NCI-H345 treated with DMSO at 0.1 percent for 48 hours (cell line): ENCODE results near the gene ANOS1.

Experiments used
- DNase-seq: peaks from one replicate; lab custom pipeline; 2025; ENCODE audit not compliant: unreplicated experiment; lab: John Stamatoyannopoulos, UW

ANOS1 gene

DNA sequence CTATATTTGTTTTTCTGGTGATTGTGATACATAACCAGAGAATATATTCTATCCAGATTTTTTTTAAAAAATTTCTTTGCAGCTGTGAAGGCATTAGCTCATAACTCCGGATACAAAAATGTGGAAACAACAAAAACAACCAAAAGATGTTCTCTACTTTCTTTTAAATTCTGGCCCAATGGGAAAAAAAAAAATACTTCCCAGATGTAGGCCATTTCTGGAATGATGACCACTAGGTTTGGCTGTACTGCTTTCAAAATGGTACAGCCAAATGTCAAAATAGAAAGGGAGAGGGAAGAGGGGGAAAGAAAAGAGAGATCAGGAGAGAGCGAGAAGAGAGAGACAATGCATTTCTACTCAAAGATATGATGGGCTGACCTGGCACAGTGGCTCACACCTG, 14.6 kb downstream of the ANOS1 start:
- no peak for DNase-seq

DNA sequence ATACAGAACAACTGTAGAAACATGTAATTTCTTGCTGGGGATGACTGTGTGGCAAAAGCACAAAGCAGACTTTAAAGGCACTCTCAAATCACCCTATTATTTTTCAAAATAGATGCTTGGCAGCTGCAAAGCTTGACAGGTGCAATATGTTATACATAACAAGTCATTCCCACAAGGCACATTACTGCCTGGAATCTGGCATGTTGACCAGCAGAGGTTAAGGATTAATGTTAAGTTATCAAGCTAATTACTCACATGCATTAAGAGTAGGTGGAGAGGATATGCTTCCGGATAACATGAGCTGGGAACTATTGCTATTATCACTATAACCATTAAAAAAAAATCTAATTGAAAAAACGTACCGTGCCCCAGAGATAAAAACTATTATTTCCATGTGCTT, 17.8 kb downstream of the ANOS1 start:
- DNase-seq: no peak

DNA sequence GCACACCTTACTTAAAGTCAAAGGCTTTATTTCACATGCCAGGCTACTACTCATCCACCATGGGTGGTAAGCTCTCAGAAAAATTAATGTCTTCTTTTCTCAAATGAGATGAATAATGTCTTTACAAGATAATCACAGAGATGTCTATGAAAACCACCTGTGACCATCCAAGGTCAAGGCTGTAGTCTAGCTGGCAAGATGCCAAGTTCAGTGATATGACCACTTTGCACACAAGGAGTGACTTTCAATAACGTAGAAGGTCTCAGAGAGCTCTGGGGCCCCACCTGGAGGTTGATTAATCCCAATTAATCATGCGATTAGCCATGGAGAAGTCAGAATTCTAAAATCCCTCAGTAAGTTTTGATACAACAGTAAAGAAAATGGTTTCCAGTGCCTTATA, 20.5 kb downstream of the ANOS1 start:
- no peak for DNase-seq

DNA sequence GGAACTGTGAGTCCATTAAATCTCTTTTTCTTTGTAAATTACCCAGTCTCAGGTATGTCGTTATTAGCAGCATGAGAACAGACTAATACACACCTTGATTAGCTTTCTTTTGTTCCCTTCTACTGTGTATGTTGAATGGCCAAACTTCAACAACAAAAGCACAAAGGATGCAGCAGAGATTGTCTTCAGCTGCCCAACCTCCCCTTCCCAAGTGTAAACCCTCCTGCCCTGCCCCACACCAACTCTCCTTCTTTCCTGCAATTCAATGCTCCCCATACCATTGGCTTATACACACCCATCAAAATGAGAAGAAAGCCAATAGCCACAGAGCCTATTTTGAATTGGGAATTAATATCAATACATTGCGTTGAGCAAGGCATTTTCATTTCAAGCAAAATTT, 27.8 kb downstream of the ANOS1 start:
- no peak for DNase-seq

DNA sequence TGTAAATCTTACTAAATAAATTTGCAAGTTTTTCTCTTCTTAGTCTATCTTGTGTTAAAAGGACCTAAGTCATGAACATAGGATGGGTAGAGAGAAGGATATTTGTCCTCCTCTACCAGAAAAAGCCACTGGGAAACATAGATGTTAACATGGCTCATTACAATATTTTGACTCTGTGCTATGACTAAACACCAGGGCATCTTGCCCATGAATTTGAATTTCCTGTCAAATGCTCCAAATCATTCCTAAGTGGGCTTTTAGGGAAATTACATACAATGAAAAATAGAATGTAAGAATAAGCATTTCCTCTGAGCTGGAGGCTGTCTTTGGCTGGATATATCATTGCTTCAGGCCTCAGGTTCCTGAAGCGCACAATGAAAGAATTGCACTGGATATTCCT, 39.1 kb downstream of the ANOS1 start:
- DNase-seq: no peak

DNA sequence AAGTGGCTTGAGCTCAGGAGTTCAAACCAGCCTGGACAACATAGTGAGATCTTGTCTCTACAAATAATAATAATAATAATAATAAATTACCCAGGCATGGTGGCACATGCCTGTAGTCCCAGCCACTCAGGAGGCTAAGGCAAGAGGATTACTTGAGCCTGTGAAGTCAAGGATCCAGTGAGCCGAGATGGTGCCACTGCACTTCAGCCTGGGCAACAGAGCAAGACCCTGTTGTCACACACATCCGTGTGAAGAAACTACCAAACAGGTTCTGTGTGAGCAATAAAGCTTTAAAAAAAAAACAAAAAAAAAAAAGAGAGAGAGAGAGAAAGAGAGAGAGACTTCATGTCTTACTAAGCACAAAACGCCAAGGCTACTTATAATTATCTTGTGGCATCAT, 42.5 kb downstream of the ANOS1 start:
- DNase-seq: no peak

DNA sequence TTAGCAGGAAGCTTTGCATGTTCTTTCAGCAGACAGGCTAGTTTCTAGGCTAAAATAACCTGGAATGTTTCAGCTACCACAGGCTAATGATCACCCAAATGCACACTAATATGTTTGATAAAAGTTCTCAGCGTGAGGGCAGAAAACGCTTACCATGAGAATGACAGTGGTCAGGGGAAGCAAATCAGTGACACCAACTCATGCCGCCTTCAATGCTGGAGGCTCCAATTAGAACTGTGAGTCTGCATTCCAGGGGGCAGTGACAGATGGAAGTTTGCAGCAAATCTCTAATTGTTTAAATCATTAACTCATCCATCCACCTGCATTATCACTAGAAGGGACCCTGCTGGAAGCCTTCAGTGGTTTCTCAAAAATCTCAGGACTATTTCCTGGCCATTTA, 43.2 kb downstream of the ANOS1 start:
- no peak for DNase-seq

DNA sequence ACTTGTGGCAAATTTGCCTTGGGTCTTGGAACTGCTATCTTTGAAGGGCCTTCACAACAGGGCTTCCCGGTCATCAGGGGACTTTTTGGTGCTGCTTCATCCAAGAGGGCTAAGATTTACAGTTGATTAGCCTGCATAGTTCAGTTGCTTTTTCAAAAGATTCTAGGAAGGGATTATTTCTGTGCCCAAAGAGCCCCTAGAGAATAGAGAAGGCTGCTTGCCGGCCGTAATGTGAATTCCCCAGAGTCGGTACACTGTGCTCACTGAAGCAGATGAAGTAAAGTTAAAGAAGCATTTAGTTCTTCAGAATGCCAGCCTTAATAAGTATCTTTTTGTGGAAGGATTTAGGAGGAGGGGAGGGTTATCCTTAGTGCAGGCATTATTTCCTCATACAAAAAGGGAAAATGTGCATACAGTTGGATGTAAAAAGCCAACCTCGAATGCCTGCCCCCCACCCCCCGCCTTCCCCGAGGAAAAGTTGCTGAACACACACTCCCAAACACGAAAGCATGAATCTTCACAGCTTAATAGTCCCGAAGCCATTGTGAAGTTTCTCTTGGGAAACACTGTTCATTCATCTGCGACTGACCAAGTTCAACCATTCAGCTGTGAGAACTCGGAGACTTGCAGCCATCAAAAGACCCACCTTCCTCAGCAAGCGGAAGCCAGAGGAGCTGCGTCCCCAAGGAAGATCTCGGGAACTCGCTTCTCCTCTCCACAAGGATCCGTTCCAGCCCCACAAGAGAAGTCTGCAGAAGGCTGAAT, 47.6 kb downstream of the ANOS1 start:
- DNase-seq: no peak

DNA sequence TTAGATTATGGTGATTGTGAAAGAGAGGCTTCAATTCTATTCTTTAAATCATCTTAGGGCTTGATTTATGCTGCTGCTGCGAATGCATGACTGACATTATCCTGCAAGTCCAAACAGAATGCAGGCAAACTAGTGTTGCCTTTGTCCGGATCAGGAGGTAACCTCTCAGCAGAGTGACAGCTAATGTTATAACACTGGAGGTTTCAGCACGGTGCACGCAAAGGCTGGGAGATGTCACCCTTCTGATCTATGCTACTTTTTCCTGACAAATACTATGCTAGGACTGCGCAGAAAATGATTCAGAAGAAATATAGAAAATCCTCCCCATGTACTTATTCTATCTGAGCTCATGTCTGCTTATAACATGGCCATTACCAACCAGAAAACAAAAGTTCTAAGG, 48.2 kb downstream of the ANOS1 start:
- DNase-seq: no peak

DNA sequence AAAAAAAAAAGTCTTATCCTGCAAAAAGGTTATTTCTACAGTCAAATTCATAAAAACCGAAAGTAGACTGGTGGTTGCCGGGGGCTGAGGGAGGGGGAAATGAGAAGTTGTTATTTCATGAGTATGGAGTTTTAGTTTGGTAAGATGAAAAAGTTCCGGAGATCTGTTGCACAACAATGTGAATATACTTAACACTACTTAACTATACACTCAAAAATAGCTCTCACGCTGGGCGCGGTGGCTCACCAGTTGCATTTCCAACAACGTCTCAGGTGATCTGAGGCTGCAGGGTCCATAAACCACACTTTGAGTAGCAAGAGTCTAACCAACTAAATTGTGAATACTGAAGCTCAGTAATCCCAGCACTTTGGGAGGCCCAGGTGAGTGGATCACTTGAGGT, 52.4 kb downstream of the ANOS1 start:
- no peak for DNase-seq

DNA sequence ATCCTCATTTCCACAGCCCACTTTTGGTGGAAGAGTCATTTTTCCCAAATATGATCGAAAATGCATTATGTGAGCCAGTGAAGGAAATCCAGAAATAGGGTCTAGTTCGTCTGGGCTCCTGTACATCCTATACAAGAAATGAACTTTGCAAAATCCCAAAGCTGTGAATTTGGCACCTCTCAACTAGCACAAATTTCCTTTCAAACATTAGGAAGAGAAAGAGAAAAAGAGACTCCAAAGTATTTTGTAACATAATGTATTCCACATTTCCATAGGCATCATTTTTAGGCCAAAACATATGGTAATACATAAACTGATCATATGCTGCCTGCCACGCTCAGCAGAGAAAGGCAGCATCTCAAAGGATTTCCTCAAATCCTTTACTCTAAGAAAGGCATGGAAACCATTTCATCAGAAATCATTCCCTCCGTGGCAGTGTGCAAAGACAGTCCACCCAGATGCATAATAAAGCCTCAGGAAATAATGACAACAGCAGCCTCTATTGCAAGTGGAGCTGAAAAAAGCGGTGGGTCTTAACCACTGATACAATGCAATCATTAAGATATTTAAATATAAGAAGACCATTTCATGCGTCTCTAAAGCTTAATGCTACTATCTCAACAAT, 56.8 kb downstream of the ANOS1 start:
- DNase-seq: no peak

DNA sequence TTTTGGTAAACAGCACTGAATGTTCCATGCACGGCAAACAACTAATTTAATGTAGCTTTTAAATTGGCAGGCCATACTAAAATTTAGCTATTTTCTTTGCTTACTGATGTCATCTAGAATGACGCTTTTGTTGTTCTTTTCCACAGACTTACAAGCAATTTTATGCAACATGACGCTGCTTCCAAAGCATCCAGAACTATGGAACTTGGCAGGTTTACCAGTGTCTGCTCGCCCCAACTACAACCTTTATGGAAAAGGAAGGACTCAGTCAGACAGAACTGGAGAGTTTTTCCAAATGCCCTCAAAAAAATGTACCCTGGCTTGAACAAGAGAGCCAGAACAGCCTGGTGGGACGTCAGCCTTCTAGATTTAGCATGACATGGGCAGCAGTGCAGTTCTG, 58.7 kb downstream of the ANOS1 start:
- no peak for DNase-seq

DNA sequence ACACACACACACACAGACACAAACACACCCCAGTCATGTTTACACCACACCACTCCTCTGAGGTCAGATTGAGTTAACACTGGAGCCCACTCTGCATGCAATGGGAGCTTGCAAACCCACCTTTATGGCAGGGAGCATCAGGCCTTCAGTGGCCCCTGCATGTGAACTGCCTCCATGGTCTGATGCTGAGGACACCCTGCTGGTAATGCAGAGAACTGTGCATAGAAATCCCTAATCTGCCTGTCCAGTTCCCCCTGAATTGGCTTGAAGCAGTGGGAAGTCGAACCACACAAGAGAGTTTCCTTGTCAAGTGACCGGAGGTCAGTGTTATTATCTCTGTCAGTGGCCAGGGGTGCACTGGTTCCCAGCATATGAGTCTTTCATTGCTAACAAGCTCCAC, 59.8 kb downstream of the ANOS1 start:
- DNase-seq: no peak

DNA sequence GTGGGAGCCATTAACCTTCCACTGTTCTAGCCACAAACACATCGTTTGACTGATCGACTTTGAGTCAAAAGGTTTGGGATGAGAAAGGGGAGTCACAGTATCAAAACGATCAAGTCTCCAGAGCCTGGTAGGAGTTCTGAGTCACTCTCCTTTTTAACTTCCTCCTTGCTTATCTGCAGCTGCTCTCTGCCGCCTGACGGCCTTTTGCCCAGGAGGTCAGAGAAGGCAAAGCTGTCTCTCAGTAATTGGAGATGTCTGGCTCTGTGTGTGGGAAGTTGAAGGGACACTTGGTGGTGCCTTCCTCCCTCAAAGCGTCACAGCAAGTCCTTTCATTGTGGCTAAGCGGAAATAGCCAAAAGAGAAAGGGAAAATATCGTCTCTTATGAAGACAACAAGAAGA, 63.1 kb downstream of the ANOS1 start:
- no peak for DNase-seq

DNA sequence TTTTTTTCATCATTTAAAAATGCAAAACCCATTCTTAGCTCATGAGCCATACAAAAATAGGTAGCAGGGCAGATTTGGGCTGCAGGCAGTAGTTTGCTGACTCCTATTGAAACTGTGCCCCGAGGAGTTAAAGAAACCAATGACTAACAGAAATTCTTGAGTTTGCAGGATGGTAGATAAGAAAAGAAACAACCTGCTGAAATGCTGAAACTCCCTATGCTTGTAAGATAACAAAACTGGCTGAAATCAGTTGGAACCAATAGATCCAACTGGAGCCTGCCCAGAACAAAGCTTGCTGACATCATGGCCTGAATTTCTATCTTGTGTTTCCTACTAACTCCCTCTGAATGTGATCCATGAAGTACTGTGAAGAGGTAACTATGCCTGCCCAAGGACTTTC, 68.6 kb downstream of the ANOS1 start:
- no peak for DNase-seq

DNA sequence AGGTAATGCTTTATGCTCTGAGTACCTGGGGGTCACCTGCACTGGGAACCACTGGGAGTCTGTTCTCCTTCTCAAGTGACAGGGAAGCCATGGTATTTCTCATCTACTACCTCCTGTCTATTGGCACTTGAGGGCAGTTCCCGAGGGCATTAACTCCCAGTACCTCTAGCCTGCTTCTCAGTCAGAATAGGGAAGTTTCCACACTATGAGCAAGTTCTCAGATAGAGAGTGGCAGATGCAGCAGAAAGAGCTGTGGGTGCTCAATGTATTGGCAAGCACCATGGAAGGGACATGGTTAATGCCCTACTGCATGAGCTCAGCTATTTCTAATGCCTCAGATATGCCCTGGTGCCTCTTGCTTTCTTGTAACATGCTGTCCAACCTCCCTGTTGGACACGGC, 74.1 kb downstream of the ANOS1 start:
- DNase-seq: no peak

DNA sequence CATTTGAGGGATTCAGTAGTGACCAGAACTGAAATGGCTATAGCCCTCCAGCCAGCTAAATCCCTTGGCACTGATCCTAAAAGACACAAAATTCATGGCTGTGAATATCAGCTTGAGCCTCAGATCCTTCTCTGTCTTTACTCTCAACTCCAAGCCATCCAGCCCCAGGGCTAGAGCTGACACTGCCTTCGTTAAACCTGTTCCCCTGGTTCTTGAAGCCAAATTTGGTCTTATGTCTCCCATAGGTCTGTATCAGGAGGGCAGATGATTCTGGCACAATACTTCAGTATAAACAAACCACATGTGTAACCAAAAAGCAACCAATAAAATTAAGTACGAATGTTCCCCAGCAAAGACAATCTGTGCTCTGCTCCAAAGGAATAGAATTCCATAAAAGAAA, 78.0 kb downstream of the ANOS1 start:
- DNase-seq: no peak

DNA sequence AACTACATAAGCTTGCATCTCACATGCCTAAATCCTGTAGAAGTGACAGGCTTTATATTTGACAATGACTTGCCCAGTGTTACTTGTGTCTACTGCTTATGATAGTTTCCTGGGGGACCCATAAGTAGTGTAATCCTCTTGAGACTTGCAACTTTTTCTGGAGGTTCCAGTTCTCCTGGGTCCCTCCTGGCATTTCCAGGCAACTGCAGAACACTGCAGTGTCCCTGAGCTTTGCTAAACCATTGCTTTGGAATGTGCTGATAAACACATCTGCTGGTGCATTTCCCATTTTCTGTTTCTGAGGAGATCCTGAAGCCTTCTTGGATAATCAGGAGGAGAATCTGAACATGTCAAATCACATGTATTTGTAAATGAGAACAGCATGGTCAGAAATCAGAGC, 82.0 kb downstream of the ANOS1 start:
- DNase-seq: no peak

DNA sequence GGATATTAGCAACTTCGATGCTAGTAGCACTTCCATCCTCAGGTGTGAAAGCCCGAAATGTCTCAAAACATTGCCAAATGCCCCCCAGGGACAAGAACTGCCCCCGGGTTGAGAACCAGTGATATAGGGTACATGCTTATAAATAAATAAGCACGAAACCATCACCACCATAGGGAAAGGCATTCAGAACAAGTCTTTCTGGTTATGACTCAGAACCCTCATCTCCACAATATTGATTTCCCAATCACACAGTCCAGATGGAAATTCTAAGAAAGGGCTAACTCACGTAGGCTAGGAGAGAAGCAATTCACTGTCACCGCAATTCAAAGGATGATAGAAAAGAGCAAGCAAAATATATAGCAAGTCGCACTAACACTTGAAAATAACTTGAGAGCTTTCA, 84.8 kb downstream of the ANOS1 start:
- DNase-seq: no peak

DNA sequence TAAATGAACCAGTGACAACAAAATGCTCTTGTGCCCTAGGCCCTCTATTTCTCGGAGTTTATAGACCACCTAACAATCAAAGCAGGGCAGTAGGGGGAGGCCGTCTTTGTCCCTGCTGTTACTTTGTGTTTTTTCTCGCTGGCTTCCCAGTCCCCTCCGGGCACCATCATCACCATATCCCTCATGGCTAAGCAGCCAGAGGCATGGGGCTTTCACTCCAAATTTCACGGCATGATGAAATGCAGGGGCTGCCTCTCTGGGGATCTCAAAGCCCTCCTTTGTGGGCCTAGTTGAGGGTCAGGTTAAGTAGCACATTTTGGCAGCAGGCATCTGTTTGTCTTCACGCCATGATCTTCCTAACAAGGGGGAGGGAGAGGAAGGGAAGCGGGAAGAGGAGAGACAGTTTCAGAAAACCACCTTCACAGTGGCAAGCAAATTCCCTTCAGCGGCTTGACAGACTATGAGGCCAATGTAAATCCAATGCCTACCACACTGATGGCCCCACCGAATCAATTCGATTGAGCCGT, 91.9 kb downstream of the ANOS1 start:
- peak; percentile 81 for DNase-seq

DNA sequence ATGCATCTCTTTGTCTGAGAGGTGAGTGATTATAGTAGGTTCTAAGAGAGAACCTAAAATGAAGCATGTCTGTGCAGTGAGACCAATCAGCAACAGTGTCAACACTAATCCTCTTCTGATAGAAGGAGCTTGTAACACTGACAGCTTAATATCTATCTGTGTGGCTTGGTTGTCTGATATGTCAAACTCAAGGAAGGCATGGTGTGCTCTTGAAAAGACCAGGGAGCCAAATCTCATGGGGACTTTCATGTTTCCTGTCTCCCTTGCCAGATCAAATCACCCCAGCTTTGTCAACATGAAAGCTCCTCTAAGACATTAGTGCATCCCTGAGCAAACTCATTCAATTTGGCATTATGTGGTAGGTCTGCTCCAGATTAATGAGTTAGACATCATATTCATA, 95.4 kb downstream of the ANOS1 start:
- no peak for DNase-seq

DNA sequence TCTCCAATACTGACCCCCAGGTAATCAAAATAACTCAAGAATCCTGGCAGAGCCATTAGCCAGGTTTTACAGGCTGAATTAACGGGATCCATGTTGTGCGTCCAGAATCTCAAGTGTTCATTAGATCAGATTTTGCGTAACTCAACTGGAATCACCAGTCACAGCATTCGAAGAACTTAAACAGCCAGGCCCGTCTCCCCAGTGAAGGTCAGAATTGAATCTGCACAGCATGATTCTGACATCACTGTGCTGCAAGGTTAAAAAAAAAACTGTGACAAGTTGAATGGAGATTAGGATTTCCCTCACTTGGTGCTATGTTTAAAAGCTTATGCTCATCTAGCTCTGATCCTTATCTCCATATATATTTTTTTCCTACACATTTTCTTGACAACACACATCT, 96.1 kb downstream of the ANOS1 start:
- no peak for DNase-seq

DNA sequence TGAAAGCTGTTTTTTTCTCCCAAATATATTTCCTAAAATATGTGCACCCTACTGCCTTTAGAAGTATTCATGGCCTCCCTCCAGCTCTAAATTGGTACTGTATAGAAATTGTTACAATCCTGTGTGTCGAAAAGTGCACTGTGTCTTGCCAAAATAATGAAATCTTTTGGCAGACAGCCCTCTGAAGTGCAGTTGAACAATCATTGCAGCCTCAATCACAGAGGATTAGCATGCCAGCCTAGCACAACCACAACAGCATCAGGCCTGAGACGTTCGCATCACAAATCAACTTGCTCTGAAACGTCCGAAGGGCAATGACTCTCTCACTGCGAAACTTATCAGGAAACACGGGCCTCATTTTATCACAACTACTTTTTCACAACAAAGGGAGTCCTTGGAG, 99.0 kb downstream of the ANOS1 start:
- no peak for DNase-seq
